ENCODE results near the gene KIT.
"Not testable (repeated sequence)": the region's sequence is repeated elsewhere in the genome, so short reads cannot be mapped to it uniquely, and the experiment has no call there.

The KIT gene

DNA sequence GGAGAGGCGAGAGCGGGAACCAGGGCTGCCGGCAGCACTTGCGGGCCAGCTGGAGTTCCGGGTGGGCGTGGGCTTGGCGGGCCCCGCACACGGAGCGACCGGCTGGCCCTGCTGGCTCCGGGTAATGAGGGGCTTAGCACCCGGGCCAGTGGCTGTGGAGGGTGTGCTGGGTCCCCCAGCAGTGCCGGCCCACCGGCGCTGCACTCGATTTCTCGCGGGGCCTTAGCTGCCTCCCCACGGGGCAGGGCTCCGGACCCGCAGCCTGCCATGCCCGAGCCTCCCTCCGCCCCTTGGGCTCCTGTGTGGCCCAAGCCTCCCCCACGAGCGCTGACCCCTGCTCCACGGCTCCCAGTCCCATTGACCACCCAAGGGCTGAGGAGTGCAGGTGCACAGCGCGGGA is 25.2 kb upstream of the KIT start:
- DNase-seq, result no peak
- Histone ChIP-seq H3K4me3 (ENCODE audit: low read depth, low read length) (no peak overlapping the region), H3K27me3 (replicated peaks) (no peaks in the 10 kb centered on the region), H3K27ac (no peak overlapping the region), H3K36me3 (replicated peaks) (no peaks in the 10 kb centered on the region)
- TF ChIP-seq, protein P1, sequence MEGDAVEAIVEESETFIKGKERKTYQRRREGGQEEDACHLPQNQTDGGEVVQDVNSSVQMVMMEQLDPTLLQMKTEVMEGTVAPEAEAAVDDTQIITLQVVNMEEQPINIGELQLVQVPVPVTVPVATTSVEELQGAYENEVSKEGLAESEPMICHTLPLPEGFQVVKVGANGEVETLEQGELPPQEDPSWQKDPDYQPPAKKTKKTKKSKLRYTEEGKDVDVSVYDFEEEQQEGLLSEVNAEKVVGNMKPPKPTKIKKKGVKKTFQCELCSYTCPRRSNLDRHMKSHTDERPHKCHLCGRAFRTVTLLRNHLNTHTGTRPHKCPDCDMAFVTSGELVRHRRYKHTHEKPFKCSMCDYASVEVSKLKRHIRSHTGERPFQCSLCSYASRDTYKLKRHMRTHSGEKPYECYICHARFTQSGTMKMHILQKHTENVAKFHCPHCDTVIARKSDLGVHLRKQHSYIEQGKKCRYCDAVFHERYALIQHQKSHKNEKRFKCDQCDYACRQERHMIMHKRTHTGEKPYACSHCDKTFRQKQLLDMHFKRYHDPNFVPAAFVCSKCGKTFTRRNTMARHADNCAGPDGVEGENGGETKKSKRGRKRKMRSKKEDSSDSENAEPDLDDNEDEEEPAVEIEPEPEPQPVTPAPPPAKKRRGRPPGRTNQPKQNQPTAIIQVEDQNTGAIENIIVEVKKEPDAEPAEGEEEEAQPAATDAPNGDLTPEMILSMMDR (IDR thresholded peaks at IDR 0.05; ENCODE audit: low read depth, low read length, missing control alignments), result no peak
- in situ Hi-C loops (cut with HindIII; ENCODE audit: low pct_ligation_motif_present, low sequenced_read_pairs), result no loop called here

DNA sequence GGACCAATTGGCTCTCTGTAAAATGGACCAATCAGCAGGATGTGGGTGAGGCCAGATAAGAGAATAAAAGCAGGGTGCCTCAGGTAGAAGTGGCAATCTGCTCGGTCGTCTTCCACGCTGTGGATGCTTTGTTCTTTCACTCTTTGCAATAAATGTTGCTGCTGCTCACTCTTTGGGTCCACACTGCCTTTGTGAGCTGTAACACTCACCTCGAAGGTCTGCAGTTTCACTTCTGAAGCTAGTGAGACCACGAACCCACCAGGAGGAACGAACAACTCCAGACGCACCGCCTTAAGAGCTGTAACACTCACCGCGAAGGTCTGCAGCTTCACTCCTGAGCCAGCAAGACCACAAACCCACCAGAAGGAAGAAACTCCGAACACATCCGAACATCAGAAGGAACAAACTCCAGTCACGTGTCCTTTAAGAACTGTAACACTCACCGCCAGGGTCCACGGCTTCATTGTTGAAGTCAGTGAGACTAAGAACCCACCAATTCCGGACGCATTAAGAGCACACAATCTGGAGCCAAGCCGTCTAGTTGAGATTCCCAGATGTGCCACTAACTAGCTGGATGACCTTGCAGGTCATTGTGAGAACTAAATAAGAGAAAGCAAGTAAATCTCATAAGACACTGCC is 24.5 kb upstream of the KIT start:
- DNase-seq; H3K4me3 ChIP-seq (ENCODE audit: low read depth, low read length); H3K27me3 ChIP-seq (replicated peaks); in situ Hi-C loops (cut with HindIII; ENCODE audit: low pct_ligation_motif_present, low sequenced_read_pairs); H3K36me3 ChIP-seq (replicated peaks); H3K27ac ChIP-seq: not testable (repeated sequence)

DNA sequence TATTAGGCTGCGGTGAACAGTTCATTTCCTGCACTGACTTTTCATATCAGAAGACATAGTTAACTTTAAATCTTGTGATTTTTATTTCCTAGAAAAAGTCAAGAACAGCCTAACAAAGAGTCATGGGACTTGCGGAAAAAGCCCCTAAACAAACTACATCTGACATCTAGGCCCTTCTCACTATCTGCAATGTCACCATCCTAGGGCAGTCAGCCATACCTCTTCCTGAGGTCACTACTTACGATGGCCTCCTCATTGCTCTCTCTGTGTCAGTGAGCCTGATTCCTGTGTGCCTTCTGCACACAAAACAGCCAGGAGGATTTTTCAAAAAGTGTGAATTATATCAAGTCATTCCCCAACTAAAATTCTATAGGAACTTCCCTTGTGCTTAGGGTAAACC is 22.4 kb upstream of the KIT start:
- Histone ChIP-seq H3K27ac (no peak overlapping the region), H3K36me3 (replicated peaks) (no peaks in the 10 kb centered on the region), H3K27me3 (replicated peaks) (no peaks in the 10 kb centered on the region), H3K4me3 (ENCODE audit: low read depth, low read length) (no peak overlapping the region)
- DNase-seq, result no peak
- TF ChIP-seq, protein P1 (IDR thresholded peaks at IDR 0.05; ENCODE audit: low read depth, low read length, missing control alignments), result no peak
- in situ Hi-C loops (cut with HindIII; ENCODE audit: low pct_ligation_motif_present, low sequenced_read_pairs), result no loop called here

DNA sequence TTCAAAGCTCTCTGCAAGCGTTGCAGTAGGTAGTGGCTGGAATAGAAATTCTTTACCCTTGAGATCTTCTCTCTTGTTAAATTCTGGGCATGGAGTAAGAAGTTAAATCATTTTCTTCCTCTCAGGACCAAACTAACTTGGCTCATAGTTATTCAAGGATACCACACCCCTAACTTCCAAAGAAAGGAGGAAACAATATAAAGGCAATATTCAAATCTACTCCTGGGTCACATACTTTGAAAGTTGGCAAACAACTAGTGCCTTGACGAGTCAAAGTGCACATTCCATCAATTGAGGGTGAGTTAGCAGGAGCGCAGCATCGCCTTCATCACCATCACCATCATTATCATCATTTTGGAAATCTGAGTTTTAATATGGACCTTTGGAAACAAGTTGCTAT is 20.4 kb upstream of the KIT start:
- Histone ChIP-seq H3K27me3 (replicated peaks) (no peaks in the 10 kb centered on the region), H3K27ac (no peak overlapping the region), H3K4me3 (ENCODE audit: low read depth, low read length) (no peak overlapping the region), H3K36me3 (replicated peaks) (no peaks in the 10 kb centered on the region)
- in situ Hi-C loops (cut with HindIII; ENCODE audit: low pct_ligation_motif_present, low sequenced_read_pairs), result no loop called here
- TF ChIP-seq, protein P1 (IDR thresholded peaks at IDR 0.05; ENCODE audit: low read depth, low read length, missing control alignments), result no peak
- DNase-seq, result no peak

DNA sequence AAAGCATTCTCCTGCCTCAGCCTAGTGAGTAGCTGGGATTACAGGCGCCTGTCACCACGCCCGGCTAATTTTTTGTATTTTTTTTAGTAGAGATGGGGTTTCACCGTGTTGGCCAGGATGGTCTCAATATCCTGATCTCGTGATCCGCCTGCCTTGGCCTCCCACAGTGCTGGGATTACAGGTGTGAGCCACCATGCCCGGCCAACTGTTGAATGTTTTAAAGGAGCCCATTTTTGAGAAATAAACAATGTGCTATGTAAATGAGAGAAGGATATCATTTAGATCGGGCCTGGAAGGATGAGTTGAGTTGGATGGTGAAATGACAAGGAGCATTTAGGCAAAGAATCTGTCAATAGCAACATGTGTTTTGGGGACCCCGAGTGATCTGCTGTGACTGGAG is 16.7 kb upstream of the KIT start:
- DNase-seq; in situ Hi-C loops (cut with HindIII; ENCODE audit: low pct_ligation_motif_present, low sequenced_read_pairs): not testable (repeated sequence)

DNA sequence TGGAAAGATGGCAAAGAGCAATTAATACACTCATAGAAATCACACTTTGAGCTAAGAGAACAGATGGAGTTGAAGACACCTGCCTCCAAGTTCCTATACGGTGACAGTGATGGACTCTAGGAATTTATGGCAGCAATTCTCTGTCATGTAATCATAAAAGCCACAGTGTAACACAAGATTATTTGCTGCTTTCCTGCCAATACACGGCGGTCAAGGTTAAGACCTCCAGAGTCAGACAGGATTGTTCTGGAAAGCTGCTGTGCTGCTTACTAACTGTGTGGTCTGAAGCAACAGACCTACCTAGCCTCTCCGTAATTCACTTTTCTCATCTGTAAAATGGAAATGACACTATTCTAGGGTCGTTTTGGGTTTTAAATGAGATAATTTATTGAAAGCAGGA is 14.6 kb upstream of the KIT start:
- no peak for DNase-seq
- in situ Hi-C loops (cut with HindIII; ENCODE audit: low pct_ligation_motif_present, low sequenced_read_pairs), result no loop called here
- Histone ChIP-seq H3K36me3 (replicated peaks) (no peaks in the 10 kb centered on the region), H3K27me3 (replicated peaks) (no peaks in the 10 kb centered on the region), H3K4me3 (ENCODE audit: low read depth, low read length) (no peak overlapping the region), H3K27ac (no peak overlapping the region)
- TF ChIP-seq, protein P1 (IDR thresholded peaks at IDR 0.05; ENCODE audit: low read depth, low read length, missing control alignments), result no peak

More for the DNA sequence above, 16.7 kb upstream of the KIT start:
- not testable (repeated sequence) for H3K27ac ChIP-seq; H3K36me3 ChIP-seq (replicated peaks); H3K4me3 ChIP-seq (ENCODE audit: low read depth, low read length); H3K27me3 ChIP-seq (replicated peaks)
